IPS-18c (cell line): ENCODE data around the gene ACVR2B.

ENCODE experiments used
- H3K4me3 ChIP-seq: 2 replicates; pipeline ENCODE4 v1.7.0; 2013; ENCODE audit warnings: low read depth, mild to moderate bottlenecking, low read length, moderate library complexity; ENCODE audit not compliant: insufficient read depth
- H3K9me3 ChIP-seq: one replicate; pipeline ENCODE4 v1.6.1; 2013; ENCODE audit warnings: mild to moderate bottlenecking, low read length, moderate library complexity; ENCODE audit not compliant: control insufficient read depth, insufficient read depth

ACVR2B gene

DNA sequence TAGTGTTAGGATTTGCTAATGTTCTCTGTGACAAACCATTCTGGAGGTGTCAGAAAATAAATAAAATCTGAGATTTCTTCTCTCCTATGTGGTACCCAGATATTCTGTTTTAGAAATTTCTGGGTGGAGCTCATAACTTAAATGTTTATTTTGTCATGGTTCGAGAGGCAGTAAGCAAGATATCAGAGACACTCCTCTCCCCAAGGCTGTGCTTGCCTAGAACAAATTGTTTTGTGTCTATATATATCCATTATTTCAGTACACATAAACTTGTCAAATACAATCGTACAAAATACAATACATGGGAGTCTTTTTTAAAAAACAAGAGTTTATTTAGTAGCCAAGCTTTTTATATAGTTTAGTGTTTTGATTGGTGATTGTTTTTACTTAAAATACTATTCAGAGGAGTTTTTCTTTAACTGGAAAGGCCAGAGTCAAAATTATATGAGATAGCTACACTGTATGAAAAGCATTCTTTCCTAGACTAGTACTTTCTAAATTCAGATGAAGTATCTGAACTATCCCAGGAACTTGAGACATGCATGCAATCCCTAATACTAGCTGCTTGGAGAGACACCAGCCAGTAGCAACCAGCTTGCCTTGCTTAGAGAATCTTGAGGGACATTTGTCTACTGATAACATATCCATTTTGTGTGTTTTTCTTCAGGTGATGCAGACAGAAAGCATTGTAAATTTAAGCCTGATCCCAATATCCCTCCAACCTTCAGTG, 47.2 kb downstream of the ACVR2B start:
- H3K9me3 ChIP-seq = no peaks in the 10 kb centered on the region
- no peak overlapping the region for H3K4me3 ChIP-seq

- no peak overlapping the region for H3K4me3 ChIP-seq
- H3K9me3 ChIP-seq = no peaks in the 10 kb centered on the region
Measured at GRCh38 chr3:38507120-38507519, 53.4 kb downstream of the ACVR2B start.

- no peak overlapping the region for H3K4me3 ChIP-seq
- no peaks in the 10 kb centered on the region for H3K9me3 ChIP-seq
Measured at GRCh38 chr3:38509732-38510131, 56.0 kb downstream of the ACVR2B start.

DNA sequence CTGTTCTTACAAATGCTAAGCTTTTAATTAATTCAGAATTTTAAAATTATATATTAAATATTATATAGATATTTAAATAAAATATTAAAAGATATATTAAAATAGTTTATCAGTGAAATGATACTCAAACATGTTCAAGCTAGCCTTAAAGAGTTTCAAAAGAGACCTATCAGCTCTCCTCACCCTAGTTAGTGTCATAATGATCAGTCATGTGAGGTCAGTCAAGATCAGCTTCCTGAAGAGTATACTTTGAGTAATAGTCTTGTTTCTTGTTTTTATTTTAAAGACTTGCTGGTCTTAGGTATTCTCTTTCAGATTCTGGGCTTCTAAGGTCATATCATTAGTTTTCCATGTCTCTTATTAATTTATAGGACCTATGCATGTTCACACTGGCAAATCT, 56.9 kb downstream of the ACVR2B start:
- no peaks in the 10 kb centered on the region for H3K9me3 ChIP-seq
- no peak overlapping the region for H3K4me3 ChIP-seq

- no peak overlapping the region for H3K4me3 ChIP-seq
- H3K9me3 ChIP-seq = no peaks in the 10 kb centered on the region
Measured at GRCh38 chr3:38511546-38511945, 57.9 kb downstream of the ACVR2B start.

- Histone ChIP-seq H3K4me3 (no peak overlapping the region), H3K9me3 (no peaks in the 10 kb centered on the region)
Measured at GRCh38 chr3:38515367-38515766, 61.7 kb downstream of the ACVR2B start.

DNA sequence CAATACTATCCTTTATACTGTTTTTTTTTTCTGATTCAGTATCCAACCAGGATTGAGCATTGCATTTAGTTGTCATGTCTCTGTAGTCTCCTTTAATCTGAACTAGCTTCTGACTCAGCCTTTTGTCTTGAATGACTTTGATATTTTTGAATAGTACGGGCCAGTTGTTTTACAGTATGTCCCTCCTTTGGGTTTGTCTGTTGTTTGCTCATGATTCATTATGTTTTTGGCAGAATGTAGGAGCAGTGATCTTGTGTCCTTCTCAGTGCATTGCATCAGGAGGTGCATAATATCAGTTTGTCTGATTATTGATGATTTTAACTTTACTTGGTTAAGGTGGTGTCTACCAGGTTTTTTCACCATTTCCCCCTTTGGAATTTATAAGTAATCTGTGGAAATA, 63.0 kb downstream of the ACVR2B start:
- H3K4me3 ChIP-seq = no peak overlapping the region
- H3K9me3 ChIP-seq = no peaks in the 10 kb centered on the region

GRCh38 chr3:38519000-38519399, 65.3 kb downstream of the ACVR2B start:
- H3K9me3 ChIP-seq = peaks cover under 1% of the 10 kb centered on the region
- no peak overlapping the region for H3K4me3 ChIP-seq

DNA sequence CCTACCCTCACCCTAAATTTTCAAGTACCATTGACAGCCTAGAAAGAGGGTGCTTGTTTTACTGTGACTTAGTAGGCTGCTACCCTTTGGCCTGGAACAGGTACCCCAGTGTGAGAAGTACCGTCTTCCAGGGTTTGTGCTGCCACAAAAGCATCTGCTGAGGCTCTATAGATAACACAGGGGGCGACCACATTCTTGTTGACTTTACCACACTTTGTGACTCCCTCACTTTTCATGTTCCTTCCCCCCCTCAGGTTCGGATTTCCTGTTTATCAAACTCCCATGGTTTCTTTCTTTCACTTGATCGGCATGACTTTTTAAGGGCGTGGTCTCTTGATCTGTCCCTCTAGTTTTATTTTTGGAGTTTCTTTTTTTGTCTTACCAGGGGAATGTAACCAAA, 66.0 kb downstream of the ACVR2B start:
- no peak overlapping the region for H3K4me3 ChIP-seq
- peaks cover 2% of the 10 kb centered on the region for H3K9me3 ChIP-seq

GRCh38 chr3:38521391-38521987, 67.8 kb downstream of the ACVR2B start:
- H3K4me3 ChIP-seq = no peak overlapping the region

DNA sequence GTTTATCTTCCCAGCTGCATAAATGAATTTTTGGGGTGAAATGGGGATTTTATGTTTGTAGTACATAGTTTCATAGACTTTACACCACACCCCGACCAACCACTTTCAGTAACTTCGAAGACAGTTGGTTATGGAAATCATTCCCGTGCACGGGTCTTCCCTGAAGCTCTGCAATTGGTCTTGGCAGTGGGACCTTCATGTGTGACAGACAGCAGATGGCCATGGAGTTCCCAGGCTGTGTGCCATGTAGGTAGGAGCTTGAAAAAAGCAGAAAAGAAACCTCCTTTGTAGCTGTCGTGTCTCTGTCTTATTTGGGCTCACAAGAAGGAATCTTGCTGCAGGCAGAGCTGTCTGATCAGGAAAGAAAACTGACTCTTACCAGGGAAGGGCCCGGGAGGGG, 68.3 kb downstream of the ACVR2B start:
- no peak overlapping the region for H3K4me3 ChIP-seq
- peaks cover 2% of the 10 kb centered on the region for H3K9me3 ChIP-seq

More at GRCh38 chr3:38521391-38521987, 67.8 kb downstream of the ACVR2B start:
- H3K9me3 ChIP-seq = peaks cover 2% of the 10 kb centered on the region

DNA sequence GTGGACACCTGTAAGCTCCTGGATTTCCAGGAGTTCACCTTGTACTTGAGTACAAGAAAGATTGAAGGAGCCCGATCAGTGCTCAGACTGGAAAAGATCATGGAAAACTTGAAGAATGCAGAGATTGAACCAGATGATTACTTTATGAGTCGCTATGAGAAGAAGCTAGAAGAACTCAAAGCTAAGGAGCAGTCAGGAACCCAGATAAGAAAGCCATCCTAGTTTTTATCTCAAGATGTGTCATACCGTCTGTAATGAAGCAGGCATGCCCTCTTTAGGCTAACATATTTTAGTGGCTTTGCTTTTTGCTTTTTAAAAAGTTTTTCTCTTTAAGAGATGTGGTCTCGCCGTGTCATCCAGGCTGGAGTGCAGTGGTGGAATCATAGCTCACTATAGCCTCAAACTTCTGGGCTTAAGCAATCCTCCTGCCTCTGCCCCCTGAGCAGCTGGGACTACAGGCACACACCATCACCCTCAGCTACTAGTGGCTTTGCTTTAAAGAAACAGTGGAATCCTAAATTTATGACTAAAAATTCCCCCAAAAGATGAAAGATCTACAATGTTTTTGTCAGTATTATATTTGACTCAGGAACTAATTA, 70.5 kb downstream of the ACVR2B start:
- Histone ChIP-seq H3K9me3 (peaks cover 2% of the 10 kb centered on the region), H3K4me3 (no peak overlapping the region)

DNA sequence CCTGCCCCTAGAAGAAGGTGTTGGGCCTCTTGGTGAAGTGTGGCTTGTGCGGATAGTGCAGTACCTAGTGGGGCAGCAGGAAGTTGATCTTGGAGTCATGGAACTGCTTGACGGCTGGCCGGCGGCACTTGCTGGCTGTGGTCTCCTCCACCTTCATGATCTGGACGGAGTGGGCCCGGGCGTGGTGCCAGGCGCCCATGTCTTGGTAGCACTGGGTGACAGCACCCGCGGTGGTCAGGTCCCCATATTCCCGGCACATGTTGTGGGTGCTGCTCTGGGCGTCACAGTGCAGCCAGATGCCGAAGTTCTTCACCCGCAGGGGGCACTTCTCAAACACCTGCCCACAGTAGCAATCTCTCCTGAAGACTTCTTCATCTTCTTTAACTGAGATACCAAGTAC, 73.1 kb downstream of the ACVR2B start:
- Histone ChIP-seq H3K4me3 (no peak overlapping the region), H3K9me3 (peaks cover 2% of the 10 kb centered on the region)

GRCh38 chr3:38528457-38528856, 74.8 kb downstream of the ACVR2B start:
- no peak overlapping the region for H3K4me3 ChIP-seq
- peaks cover 2% of the 10 kb centered on the region for H3K9me3 ChIP-seq

DNA sequence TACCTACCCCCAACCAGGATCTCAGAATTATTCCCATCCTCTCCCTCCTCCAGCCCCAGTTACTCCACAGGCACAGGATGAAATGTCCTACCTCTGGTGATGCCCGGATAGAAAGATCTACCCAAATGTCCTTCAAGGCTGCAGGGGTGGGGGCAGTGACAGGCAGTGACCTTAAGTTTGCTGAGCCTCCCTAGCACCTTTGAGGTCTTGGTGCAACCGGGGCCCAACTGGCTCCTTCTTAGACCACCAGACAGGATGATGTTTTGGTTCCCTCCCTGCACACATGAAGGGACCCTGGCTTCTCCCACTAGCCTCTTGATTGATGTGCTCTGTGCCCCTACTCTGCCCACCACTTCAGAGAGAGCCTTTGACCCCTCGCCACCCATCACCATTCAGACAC, 78.8 kb downstream of the ACVR2B start:
- Histone ChIP-seq H3K9me3 (no peaks in the 10 kb centered on the region), H3K4me3 (no peak overlapping the region)

GRCh38 chr3:38533285-38533976, 79.7 kb downstream of the ACVR2B start:
- Histone ChIP-seq H3K9me3 (no peaks in the 10 kb centered on the region), H3K4me3 (no peak overlapping the region)

DNA sequence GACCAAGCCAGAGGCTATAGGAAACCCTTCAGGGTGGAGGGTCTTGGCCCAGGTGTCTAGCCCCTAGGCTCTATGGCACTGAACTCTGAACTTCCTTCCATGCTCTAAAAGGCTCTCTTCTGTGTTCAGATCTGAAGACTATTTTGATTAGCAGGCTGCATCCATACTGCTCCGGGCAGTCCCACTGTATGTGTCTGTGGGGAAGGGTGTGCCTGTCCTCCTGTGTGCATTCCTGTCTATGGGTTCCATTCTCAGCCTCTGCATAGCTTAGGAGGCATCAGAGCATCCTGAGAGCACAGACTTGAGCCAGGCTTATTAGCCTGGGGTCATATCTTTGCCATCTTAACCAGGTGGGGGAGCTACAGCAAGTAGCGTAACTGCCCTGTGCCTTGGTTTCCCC, 80.5 kb downstream of the ACVR2B start:
- H3K4me3 ChIP-seq = no peak overlapping the region
- no peaks in the 10 kb centered on the region for H3K9me3 ChIP-seq

- Histone ChIP-seq H3K4me3 (no peak overlapping the region), H3K9me3 (no peaks in the 10 kb centered on the region)
Measured at GRCh38 chr3:38534604-38535003, 80.9 kb downstream of the ACVR2B start.
